ENCODE data around the gene GABRA4.

GABRA4 gene

GRCh38 chr4:46909078-46909477 lies 84.3 kb downstream of the GABRA4 start, which contains the start of gene COX7B2:
TSS of gene COX7B2 (minus strand) at chr4:46909245. CDS start at chr4:46735192, 174,053 bp downstream.
- no peak for DNase-seq (ENCODE audit: low read depth, low spot score)
- POLR2A ChIA-PET, result no interaction called here
- TF ChIP-seq, protein P1, sequence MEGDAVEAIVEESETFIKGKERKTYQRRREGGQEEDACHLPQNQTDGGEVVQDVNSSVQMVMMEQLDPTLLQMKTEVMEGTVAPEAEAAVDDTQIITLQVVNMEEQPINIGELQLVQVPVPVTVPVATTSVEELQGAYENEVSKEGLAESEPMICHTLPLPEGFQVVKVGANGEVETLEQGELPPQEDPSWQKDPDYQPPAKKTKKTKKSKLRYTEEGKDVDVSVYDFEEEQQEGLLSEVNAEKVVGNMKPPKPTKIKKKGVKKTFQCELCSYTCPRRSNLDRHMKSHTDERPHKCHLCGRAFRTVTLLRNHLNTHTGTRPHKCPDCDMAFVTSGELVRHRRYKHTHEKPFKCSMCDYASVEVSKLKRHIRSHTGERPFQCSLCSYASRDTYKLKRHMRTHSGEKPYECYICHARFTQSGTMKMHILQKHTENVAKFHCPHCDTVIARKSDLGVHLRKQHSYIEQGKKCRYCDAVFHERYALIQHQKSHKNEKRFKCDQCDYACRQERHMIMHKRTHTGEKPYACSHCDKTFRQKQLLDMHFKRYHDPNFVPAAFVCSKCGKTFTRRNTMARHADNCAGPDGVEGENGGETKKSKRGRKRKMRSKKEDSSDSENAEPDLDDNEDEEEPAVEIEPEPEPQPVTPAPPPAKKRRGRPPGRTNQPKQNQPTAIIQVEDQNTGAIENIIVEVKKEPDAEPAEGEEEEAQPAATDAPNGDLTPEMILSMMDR (IDR thresholded peaks at IDR 0.05; ENCODE audit: insufficient read depth, low read length, missing control alignments), result no peak
- CTCF ChIA-PET, result no interaction called here
- H3K4me3 ChIP-seq (ENCODE audit: low read depth, low read length), result no peak within 1 kb of the TSS

DNA sequence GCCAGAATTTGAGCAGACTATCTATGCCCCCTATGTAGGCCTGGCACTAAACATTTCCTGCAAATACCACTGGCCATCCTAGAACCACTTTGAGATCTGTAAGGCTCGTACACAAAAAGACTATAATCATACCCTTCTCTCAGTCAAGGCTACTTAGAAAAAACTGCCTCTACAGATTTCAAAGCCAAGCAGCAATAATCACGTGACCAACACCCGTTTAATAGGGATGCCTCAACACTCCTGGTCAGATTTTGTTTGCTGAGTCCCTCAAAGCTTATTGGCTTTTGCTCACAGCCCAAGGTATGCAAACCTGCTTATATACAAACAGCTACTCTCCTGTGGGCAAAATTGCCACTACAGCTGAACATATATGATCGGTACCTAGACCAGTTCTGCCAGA lies 85.2 kb downstream of the GABRA4 start:
- CTCF ChIA-PET, result no interaction called here
- POLR2A ChIA-PET, result no interaction called here
- no peak for DNase-seq (ENCODE audit: low read depth, low spot score)
- TF ChIP-seq, protein P1 (IDR thresholded peaks at IDR 0.05; ENCODE audit: insufficient read depth, low read length, missing control alignments), result no peak
- no peak overlapping the region for H3K4me3 ChIP-seq (ENCODE audit: low read depth, low read length)

- TF ChIP-seq, protein P1 (IDR thresholded peaks at IDR 0.05; ENCODE audit: insufficient read depth, low read length, missing control alignments), result no peak
- no peak overlapping the region for H3K4me3 ChIP-seq (ENCODE audit: low read depth, low read length)
- CTCF ChIA-PET, result interaction anchor here (1.8 kb wide), 1 partner anchor 18 kb away, joined by 4 read pairs; no protein-coding TSS in a partner anchor
- POLR2A ChIA-PET, result no interaction called here
- no peak for DNase-seq (ENCODE audit: low read depth, low spot score)
Measured at GRCh38 chr4:46900082-46900481, 93.3 kb downstream of the GABRA4 start.

DNA sequence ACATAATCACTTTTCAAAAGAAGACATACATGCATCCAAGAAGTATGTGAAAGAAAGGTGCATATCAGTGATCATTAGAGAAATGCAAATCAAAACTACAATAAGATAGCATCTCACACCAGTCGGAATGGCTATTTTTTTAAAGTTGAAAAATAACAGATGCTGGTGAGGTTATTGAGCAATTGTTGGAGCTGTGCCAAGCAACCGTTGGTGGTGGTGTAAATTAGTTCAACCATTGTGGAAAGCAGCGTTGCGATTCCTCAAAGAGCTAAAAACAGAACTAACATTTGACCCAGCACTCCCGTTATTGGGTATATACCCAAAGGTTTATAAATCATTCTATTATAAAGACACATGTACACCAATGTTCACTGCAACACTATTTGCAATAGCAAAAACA lies 98.6 kb downstream of the GABRA4 start:
- no peak overlapping the region for H3K4me3 ChIP-seq (ENCODE audit: low read depth, low read length)
- CTCF ChIA-PET, result no interaction called here
- no peak for DNase-seq (ENCODE audit: low read depth, low spot score)
- TF ChIP-seq, protein P1 (IDR thresholded peaks at IDR 0.05; ENCODE audit: insufficient read depth, low read length, missing control alignments), result no peak
- POLR2A ChIA-PET, result no interaction called here

DNA sequence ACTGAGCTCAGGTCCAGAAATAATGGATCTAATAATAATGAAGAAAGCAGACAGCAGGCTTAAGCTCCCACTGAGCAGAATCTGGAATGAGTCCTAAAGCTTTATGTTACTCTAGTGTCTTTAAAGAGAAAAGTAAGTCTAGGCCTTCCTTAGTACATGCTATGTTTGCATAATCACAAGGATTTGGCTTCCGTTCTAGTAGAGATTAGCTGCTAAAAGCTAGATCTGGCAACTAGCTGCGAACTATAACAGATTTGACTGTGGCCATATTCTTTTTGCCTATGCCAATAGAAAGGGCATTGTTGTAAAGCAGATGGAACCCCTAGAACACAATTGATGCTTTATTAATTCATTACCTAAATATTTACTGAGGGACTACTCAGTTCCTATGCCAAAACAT lies 103.3 kb downstream of the GABRA4 start:
- ChIA-PET POLR2A (no interaction called here), CTCF (no interaction called here)
- TF ChIP-seq, protein P1 (IDR thresholded peaks at IDR 0.05; ENCODE audit: insufficient read depth, low read length, missing control alignments), result no peak
- no peak for DNase-seq (ENCODE audit: low read depth, low spot score)
- no peak overlapping the region for H3K4me3 ChIP-seq (ENCODE audit: low read depth, low read length)

DNA sequence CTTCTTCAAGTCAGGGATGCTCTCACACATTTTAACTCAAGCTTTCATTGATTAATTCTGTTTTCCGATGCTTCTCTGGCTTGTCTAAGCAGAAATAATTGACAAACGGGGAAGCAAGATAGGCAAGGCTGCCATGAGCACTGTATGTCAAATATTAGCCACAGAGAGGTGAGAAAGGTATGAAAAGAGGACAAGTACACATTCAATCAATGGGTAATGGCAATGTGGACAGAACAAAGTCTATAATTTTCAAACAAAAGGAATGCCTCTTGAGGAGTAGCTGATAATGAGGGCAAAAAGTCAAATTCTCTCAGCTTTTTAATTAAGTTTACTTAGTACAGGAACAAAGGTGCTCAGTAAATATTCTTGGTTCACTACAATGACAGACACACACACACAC lies 104.0 kb downstream of the GABRA4 start:
- no peak for DNase-seq (ENCODE audit: low read depth, low spot score)
- ChIA-PET POLR2A (no interaction called here), CTCF (no interaction called here)
- TF ChIP-seq, protein P1 (IDR thresholded peaks at IDR 0.05; ENCODE audit: insufficient read depth, low read length, missing control alignments), result no peak
- no peak overlapping the region for H3K4me3 ChIP-seq (ENCODE audit: low read depth, low read length)

Measured in AG04449 (cell line).